ENCODE measurements around the gene SLC7A10.

SLC7A10 gene

GRCh38 chr19:33233056-33233873 is 7.6 kb upstream of the SLC7A10 start:
- Histone ChIP-seq H4K20me1 (ENCODE audit: insufficient read depth, low read length) (no peaks in the 10 kb centered on the region), H2AFZ (ENCODE audit: low read length) (no peak overlapping the region), H3F3A (ENCODE audit: insufficient read depth, low read length) (no peaks in the 10 kb centered on the region), H3K9ac (ENCODE audit: low read length) (no peak overlapping the region), H3K9me3 (replicated peaks; ENCODE audit: insufficient read depth, low read length) (no peaks in the 10 kb centered on the region), H3K9me2 (replicated peaks; ENCODE audit: insufficient read depth, low read length) (no peaks in the 10 kb centered on the region), H3K4me3 (ENCODE audit: low read length) (no peak overlapping the region), H3K4me1 (ENCODE audit: low read length) (no peaks in the 10 kb centered on the region), H3K79me2 (ENCODE audit: low read length) (no peaks in the 10 kb centered on the region), H3K27me3 (replicated peaks; ENCODE audit: insufficient read depth, low read length) (peaks cover 71% of the 10 kb centered on the region), H3K4me2 (ENCODE audit: low read depth, low read length) (no peak overlapping the region), H3K27ac (ENCODE audit: low read length) (no peak overlapping the region), H3K36me3 (replicated peaks; ENCODE audit: insufficient read depth, low read length) (no peaks in the 10 kb centered on the region)
- TF ChIP-seq EZH2 (optimal IDR thresholded peaks at IDR 0.05; ENCODE audit: low read depth, low read length) (no peak), EZH2phosphoT487 (IDR thresholded peaks at IDR 0.05; ENCODE audit: low read length) (no peak)
- TF ChIP-seq, protein P1, sequence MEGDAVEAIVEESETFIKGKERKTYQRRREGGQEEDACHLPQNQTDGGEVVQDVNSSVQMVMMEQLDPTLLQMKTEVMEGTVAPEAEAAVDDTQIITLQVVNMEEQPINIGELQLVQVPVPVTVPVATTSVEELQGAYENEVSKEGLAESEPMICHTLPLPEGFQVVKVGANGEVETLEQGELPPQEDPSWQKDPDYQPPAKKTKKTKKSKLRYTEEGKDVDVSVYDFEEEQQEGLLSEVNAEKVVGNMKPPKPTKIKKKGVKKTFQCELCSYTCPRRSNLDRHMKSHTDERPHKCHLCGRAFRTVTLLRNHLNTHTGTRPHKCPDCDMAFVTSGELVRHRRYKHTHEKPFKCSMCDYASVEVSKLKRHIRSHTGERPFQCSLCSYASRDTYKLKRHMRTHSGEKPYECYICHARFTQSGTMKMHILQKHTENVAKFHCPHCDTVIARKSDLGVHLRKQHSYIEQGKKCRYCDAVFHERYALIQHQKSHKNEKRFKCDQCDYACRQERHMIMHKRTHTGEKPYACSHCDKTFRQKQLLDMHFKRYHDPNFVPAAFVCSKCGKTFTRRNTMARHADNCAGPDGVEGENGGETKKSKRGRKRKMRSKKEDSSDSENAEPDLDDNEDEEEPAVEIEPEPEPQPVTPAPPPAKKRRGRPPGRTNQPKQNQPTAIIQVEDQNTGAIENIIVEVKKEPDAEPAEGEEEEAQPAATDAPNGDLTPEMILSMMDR (IDR thresholded peaks at IDR 0.05; ENCODE audit: low read length) = no peak
- no peak for DNase-seq

DNA sequence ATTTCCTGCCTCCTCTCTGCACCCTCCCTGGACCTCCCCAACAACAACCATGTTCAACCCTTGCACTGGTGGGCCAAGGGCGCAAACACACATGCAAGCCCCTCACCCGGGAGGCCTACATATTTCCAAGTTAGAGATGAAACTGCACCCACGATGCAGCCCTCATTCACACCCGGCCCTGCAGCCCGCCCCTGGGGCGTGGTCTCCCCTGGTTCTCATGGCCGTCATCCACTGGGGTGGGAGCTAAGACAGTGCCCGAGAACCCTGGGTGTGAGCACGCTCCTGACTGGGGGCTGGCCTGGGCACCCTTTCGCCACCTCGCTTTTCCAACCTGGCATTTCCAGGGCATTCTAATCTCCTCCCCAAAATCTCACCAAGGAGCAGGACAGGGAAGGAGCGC is 7.0 kb upstream of the SLC7A10 start:
- DNase-seq = no peak
- no peaks in the 10 kb centered on the region for H3K4me1 ChIP-seq (ENCODE audit: low read length)
- H3F3A ChIP-seq (ENCODE audit: insufficient read depth, low read length) = no peaks in the 10 kb centered on the region
- no peak overlapping the region for H3K27ac ChIP-seq (ENCODE audit: low read length)
- no peak overlapping the region for H3K4me3 ChIP-seq (ENCODE audit: low read length)
- no peaks in the 10 kb centered on the region for H3K9me2 ChIP-seq (replicated peaks; ENCODE audit: insufficient read depth, low read length)
- H2AFZ ChIP-seq (ENCODE audit: low read length) = no peak overlapping the region
- H3K4me2 ChIP-seq (ENCODE audit: low read depth, low read length) = no peak overlapping the region
- peaks cover 71% of the 10 kb centered on the region for H3K27me3 ChIP-seq (replicated peaks; ENCODE audit: insufficient read depth, low read length)
- no peaks in the 10 kb centered on the region for H3K9me3 ChIP-seq (replicated peaks; ENCODE audit: insufficient read depth, low read length)
- TF ChIP-seq, protein P1 (IDR thresholded peaks at IDR 0.05; ENCODE audit: low read length) = no peak
- TF ChIP-seq EZH2phosphoT487 (IDR thresholded peaks at IDR 0.05; ENCODE audit: low read length) (no peak), EZH2 (optimal IDR thresholded peaks at IDR 0.05; ENCODE audit: low read depth, low read length) (no peak)
- H4K20me1 ChIP-seq (ENCODE audit: insufficient read depth, low read length) = no peaks in the 10 kb centered on the region
- no peaks in the 10 kb centered on the region for H3K79me2 ChIP-seq (ENCODE audit: low read length)
- no peak overlapping the region for H3K9ac ChIP-seq (ENCODE audit: low read length)
- H3K36me3 ChIP-seq (replicated peaks; ENCODE audit: insufficient read depth, low read length) = no peaks in the 10 kb centered on the region

GRCh38 chr19:33231511-33231910 is 5.9 kb upstream of the SLC7A10 start:
- Histone ChIP-seq H4K20me1 (ENCODE audit: insufficient read depth, low read length) (no peaks in the 10 kb centered on the region), H3K27ac (ENCODE audit: low read length) (no peak overlapping the region), H3K9ac (ENCODE audit: low read length) (no peak overlapping the region), H3K27me3 (replicated peaks; ENCODE audit: insufficient read depth, low read length) (peaks cover 68% of the 10 kb centered on the region), H3K9me3 (replicated peaks; ENCODE audit: insufficient read depth, low read length) (no peaks in the 10 kb centered on the region), H3K9me2 (replicated peaks; ENCODE audit: insufficient read depth, low read length) (no peaks in the 10 kb centered on the region), H3K79me2 (ENCODE audit: low read length) (no peaks in the 10 kb centered on the region), H3K4me2 (ENCODE audit: low read depth, low read length) (no peak overlapping the region), H3F3A (ENCODE audit: insufficient read depth, low read length) (no peaks in the 10 kb centered on the region), H3K36me3 (replicated peaks; ENCODE audit: insufficient read depth, low read length) (no peaks in the 10 kb centered on the region), H3K4me3 (ENCODE audit: low read length) (no peak overlapping the region), H3K4me1 (ENCODE audit: low read length) (no peaks in the 10 kb centered on the region), H2AFZ (ENCODE audit: low read length) (no peak overlapping the region)
- TF ChIP-seq EZH2 (optimal IDR thresholded peaks at IDR 0.05; ENCODE audit: low read depth, low read length) (no peak), EZH2phosphoT487 (IDR thresholded peaks at IDR 0.05; ENCODE audit: low read length) (no peak)
- TF ChIP-seq, protein P1 (IDR thresholded peaks at IDR 0.05; ENCODE audit: low read length) = no peak
- DNase-seq = no peak

Data from MM.1S (cell line).